ENCODE data around the gene CHKA. TPM values are rescaled to one million over a fixed set of nuclear protein-coding genes. Genes with fewer than 3 reads are reported as not detected.

CHKA gene
- total and polyA plus RNA-seq, 9 of the 15 experiments (the other 6 are each of a cell fraction or from before 2014, with no cell fraction given) = 3.6 to 37.0 (median 30.2) TPM

GRCh38 chr11:68038226-68038717 lies 82.9 kb downstream of the CHKA start (continued):
- TF ChIP-seq TFE3 (CRISPR knock-in tag; IDR thresholded peaks at IDR 0.05) (no peak), KDM1A (IDR thresholded peaks at IDR 0.05) (no peak), STAT6 (CRISPR knock-in tag; IDR thresholded peaks at IDR 0.05) (no peak), NFE2L1 (tag; IDR thresholded peaks at IDR 0.05; ENCODE audit: borderline replicate concordance, low read depth) (no peak), ETV1 (tag; conservative IDR thresholded peaks at IDR 0.05; ENCODE audit: low read depth) (no peak), ID3 (CRISPR knock-in tag; IDR thresholded peaks at IDR 0.05) (no peak), ID3 (tag; IDR thresholded peaks at IDR 0.05) (no peak), ZNF79 (CRISPR knock-in tag; IDR thresholded peaks at IDR 0.05; ENCODE audit: low read depth) (no peak), PRDM10 (IDR thresholded peaks at IDR 0.05; ENCODE audit: partially characterized antibody) (no peak), EWSR1 (IDR thresholded peaks at IDR 0.05; ENCODE audit: borderline replicate concordance, low read depth, partially characterized antibody) (no peak), ARID3A (IDR thresholded peaks at IDR 0.05; ENCODE audit: borderline replicate concordance, low read depth, low read length) (no peak), NUFIP1 (IDR thresholded peaks at IDR 0.05; ENCODE audit: partially characterized antibody) (no peak), VEZF1 (CRISPR knock-in tag; IDR thresholded peaks at IDR 0.05) (peak; percentile 71), CBX1 (IDR thresholded peaks at IDR 0.05; ENCODE audit: low read depth) (no peak)
